Karpas-422 (cell line): ENCODE results near the gene GRK3. TPM values are rescaled to one million over a fixed set of nuclear protein-coding genes. Genes with fewer than 3 reads are reported as not detected.

Experiments
- DNase-seq: peaks from one replicate; pipeline ENCODE4 v3.0.0-alpha.2; 2015
- H2AFZ ChIP-seq: fragments of 200-600 bp; sonication (generic); 2 replicates; pipeline ENCODE4 v1.6.1; 2014; ENCODE audit warnings: antibody characterized with exemption, low read length, mixed read lengths
- H3K27ac ChIP-seq: fragments of 200-600 bp; sonication (generic); 2 replicates; pipeline ENCODE4 v1.5.1; 2014; ENCODE audit warnings: mild to moderate bottlenecking, low read length, moderate library complexity
- H3K27me3 ChIP-seq: fragments of 200-600 bp; sonication (generic); 2 replicates; pipeline ENCODE4 v1.6.1; 2014; ENCODE audit warnings: low read length, mixed read lengths
- H3K36me3 ChIP-seq: fragments of 200-600 bp; sonication (generic); 2 replicates; pipeline ENCODE4 v1.6.1; 2014; ENCODE audit warnings: low read length, mixed read lengths; ENCODE audit not compliant: insufficient read depth
- H3K4me1 ChIP-seq: fragments of 200-600 bp; sonication (generic); 2 replicates; pipeline ENCODE4 v1.6.1; 2014; ENCODE audit warnings: mild to moderate bottlenecking, low read length, mixed read lengths
- H3K4me2 ChIP-seq: fragments of 200-600 bp; sonication (generic); 2 replicates; pipeline ENCODE4 v1.6.1; 2014; ENCODE audit warnings: low read length, low read depth, mild to moderate bottlenecking; ENCODE audit not compliant: poor library complexity, severe bottlenecking
- H3K4me3 ChIP-seq: fragments of 200-600 bp; sonication (generic); 2 replicates; pipeline ENCODE4 v1.5.1; 2014; ENCODE audit warnings: mild to moderate bottlenecking, antibody characterized with exemption, low read length, mixed read lengths
- H3K79me2 ChIP-seq: fragments of 200-600 bp; sonication (generic); 2 replicates; pipeline ENCODE4 v1.6.1; 2014; ENCODE audit warnings: mild to moderate bottlenecking, low read length, mixed read lengths
- H3K9ac ChIP-seq: fragments of 200-600 bp; sonication (generic); 2 replicates; pipeline ENCODE4 v1.6.0; 2014; ENCODE audit warnings: low read length
- H3K9me2 ChIP-seq: fragments of 200-600 bp; sonication (generic), shearing (Covaris generic); replicated peaks from 2 replicates; pipeline ENCODE4 v1.6.0; 2014; ENCODE audit warnings: mild to moderate bottlenecking, low read length, moderate library complexity; ENCODE audit not compliant: insufficient read depth
- H3K9me3 ChIP-seq: fragments of 300-700, 200-600 bp; sonication (generic); 2 replicates; pipeline ENCODE4 v1.6.1; 2014; ENCODE audit warnings: low read length, mixed read lengths
- H4K20me1 ChIP-seq: fragments of 200-600 bp; sonication (generic); 2 replicates; pipeline ENCODE4 v1.6.1; 2014; ENCODE audit warnings: mild to moderate bottlenecking, antibody characterized with exemption, low read length, low read depth; ENCODE audit not compliant: insufficient read depth
- total RNA-seq: library from RNA; depleted of rRNA; stranded (reverse); fragments of >200 nt; shearing (Covaris generic); gene quantifications from 2 replicates; pipeline ENCODE4 v1.2.3, GENCODE V29; 2014; ENCODE audit warnings: low replicate concordance

The GRK3 gene
- total RNA-seq, 1 experiment from 2014 or later, result 2.0 TPM

DNA sequence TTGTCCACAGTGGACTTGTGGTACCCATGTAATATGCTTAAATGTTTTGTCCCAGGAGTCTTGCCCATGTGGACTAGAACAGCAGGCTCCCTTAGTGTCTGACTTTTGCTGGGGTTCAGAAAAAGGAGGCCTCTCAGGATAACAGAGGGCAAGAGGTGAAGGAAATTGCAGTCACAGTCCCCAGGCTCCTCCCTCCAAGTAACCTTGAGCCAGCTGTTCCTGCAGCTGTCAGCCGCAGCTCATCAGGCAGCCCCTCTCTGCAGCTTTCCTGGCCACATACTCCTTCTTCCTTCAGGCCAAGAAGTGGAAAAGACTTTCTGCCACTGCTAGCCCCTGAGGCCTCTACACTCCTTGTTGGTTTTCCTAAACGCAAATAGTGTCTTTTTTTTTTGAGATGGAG, 171.2 kb downstream of the GRK3 start:
- Histone ChIP-seq H3K27ac (no peak overlapping the region), H3K4me1 (no peaks in the 10 kb centered on the region), H3K79me2 (no peaks in the 10 kb centered on the region), H2AFZ (no peak overlapping the region), H3K9ac (no peak overlapping the region), H3K4me2 (no peak overlapping the region), H3K36me3 (no peaks in the 10 kb centered on the region), H4K20me1 (no peaks in the 10 kb centered on the region), H3K4me3 (no peak overlapping the region), H3K9me3 (no peaks in the 10 kb centered on the region), H3K9me2 (no peaks in the 10 kb centered on the region), H3K27me3 (no peaks in the 10 kb centered on the region)
- no peak for DNase-seq

DNA sequence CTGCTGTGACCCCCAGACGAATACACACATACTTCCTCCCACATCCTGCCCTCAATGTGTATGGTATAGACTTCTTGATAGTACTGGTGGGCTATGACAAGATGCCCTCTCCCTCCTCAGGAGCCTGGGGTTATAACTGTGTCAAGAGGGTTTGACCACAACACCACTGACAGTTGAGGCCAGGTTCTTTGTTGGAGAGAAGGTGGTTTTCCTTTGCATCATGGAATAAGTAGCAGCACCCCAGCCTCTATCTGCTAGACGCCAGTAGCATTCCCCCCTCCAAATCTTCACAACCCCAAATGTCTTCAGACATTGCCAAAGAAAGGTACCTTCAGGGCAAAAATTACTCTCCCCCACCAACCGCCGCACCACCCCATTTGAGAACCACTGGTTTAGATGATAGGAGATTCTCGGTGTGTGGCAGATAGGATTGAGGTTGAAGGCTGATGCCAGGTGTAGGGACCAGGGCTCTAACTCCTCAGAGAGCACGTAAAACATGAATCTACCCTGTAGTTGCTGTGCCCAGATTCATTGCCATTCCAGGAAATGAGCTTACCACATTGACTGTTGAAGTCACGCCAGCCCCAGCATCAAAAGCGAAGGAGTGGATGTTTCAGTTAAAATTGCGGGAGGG, 172.0 kb downstream of the GRK3 start:
- Histone ChIP-seq H3K4me2 (no peak overlapping the region), H3K9me3 (no peaks in the 10 kb centered on the region), H3K4me3 (no peak overlapping the region), H4K20me1 (no peaks in the 10 kb centered on the region), H2AFZ (no peak overlapping the region), H3K27me3 (no peaks in the 10 kb centered on the region), H3K79me2 (no peaks in the 10 kb centered on the region), H3K9ac (no peak overlapping the region), H3K27ac (no peak overlapping the region), H3K36me3 (no peaks in the 10 kb centered on the region), H3K9me2 (no peaks in the 10 kb centered on the region), H3K4me1 (no peaks in the 10 kb centered on the region)
- no peak for DNase-seq

DNA sequence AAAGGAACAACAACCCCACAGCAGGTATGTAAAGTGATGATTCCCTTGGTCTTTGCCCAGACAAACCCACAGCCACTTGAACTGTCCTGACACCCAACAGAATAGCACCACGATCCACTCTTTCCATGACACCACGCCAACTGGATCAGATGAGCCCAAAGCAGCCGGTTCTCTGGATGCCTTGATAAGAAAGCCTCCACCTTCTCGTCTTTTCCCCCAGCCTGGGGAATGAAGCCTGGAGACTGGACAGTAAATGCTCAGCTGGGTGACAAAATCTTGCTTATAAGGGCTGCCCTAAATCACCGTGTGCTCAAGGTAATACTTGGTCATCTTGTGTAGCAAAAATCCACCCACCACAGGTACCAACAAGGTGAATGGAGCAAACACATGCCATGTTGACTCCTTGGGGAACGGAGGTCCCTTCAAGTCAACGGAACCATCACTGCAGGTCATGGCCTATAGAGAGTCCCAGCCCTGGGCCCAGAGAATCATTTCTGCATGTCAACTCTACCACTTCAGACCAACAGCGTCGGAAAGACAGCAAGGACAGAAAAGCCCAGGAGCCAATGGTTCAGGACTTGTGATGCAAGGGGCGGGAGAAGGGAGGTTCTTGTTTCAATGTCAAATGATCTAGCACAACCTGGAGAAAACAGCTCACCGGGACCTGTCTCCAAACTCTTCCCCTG, 175.3 kb downstream of the GRK3 start:
- no peak overlapping the region for H2AFZ ChIP-seq
- no peak overlapping the region for H3K4me2 ChIP-seq
- H3K9me2 ChIP-seq, result no peaks in the 10 kb centered on the region
- H3K27ac ChIP-seq, result no peak overlapping the region
- H3K27me3 ChIP-seq, result no peaks in the 10 kb centered on the region
- H4K20me1 ChIP-seq, result no peaks in the 10 kb centered on the region
- no peaks in the 10 kb centered on the region for H3K79me2 ChIP-seq
- DNase-seq, result no peak
- H3K36me3 ChIP-seq, result no peaks in the 10 kb centered on the region
- H3K4me3 ChIP-seq, result no peak overlapping the region
- no peaks in the 10 kb centered on the region for H3K9me3 ChIP-seq
- H3K4me1 ChIP-seq, result no peaks in the 10 kb centered on the region
- no peak overlapping the region for H3K9ac ChIP-seq

- H3K9ac ChIP-seq, result no peak within 1 kb of the TSS
- no peak within 1 kb of the TSS for H3K4me2 ChIP-seq
- H4K20me1 ChIP-seq, result no peaks in the 10 kb centered on the region
These were observed 177.5 kb downstream of the GRK3 start, which contains the start of gene MYO18B for GRCh38 chr22:25741692-25742626. TSS of gene MYO18B (plus strand) at chr22:25742188. CDS start at chr22:25761093, 18,905 bp downstream.

GRCh38 chr22:25742918-25743708, 178.6 kb downstream of the GRK3 start:
- Histone ChIP-seq H3K36me3 (no peaks in the 10 kb centered on the region), H3K79me2 (no peaks in the 10 kb centered on the region), H3K27me3 (no peaks in the 10 kb centered on the region), H3K4me2 (no peak overlapping the region), H2AFZ (no peak overlapping the region), H3K9ac (no peak overlapping the region), H4K20me1 (no peaks in the 10 kb centered on the region), H3K9me3 (no peaks in the 10 kb centered on the region), H3K4me1 (no peaks in the 10 kb centered on the region), H3K27ac (no peak overlapping the region), H3K4me3 (no peak overlapping the region), H3K9me2 (no peaks in the 10 kb centered on the region)
- no peak for DNase-seq

More at GRCh38 chr22:25741692-25742626, 177.5 kb downstream of the GRK3 start, which contains the start of gene MYO18B:
- no peak for DNase-seq
- H3K27me3 ChIP-seq, result no peaks in the 10 kb centered on the region
- no peaks in the 10 kb centered on the region for H3K9me2 ChIP-seq
- H3K79me2 ChIP-seq, result no peaks in the 10 kb centered on the region
- no peaks in the 10 kb centered on the region for H3K36me3 ChIP-seq
- H3K4me3 ChIP-seq, result no peak within 1 kb of the TSS
- no peaks in the 10 kb centered on the region for H3K4me1 ChIP-seq
- no peaks in the 10 kb centered on the region for H3K9me3 ChIP-seq
- no peak within 1 kb of the TSS for H3K27ac ChIP-seq
- no peak within 1 kb of the TSS for H2AFZ ChIP-seq

DNA sequence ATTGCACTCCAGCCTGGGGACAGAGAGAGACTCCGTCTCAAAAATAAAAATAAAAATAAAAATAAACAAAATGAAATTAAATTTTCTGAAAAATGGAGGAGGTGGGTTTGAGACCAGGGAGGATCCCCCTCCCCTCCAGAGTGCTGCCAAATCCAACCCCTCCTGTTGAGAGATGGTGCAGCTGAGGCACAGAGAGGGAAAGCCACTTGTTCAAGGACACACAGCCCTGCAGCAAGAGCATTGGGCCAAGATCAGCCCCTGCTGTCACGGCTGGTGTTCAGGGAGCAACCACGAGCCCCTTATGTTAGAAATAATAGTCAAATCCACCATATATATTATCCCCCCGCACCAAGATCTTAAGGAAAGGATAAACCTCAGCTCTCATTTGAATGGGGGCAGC, 180.2 kb downstream of the GRK3 start:
- no peaks in the 10 kb centered on the region for H4K20me1 ChIP-seq
- H3K9ac ChIP-seq, result no peak overlapping the region
- H3K27ac ChIP-seq, result no peak overlapping the region
- no peaks in the 10 kb centered on the region for H3K79me2 ChIP-seq
- H3K4me1 ChIP-seq, result no peaks in the 10 kb centered on the region
- no peak overlapping the region for H2AFZ ChIP-seq
- no peaks in the 10 kb centered on the region for H3K9me3 ChIP-seq
- no peaks in the 10 kb centered on the region for H3K27me3 ChIP-seq
- no peak for DNase-seq
- H3K4me3 ChIP-seq, result no peak overlapping the region
- H3K4me2 ChIP-seq, result no peak overlapping the region
- no peaks in the 10 kb centered on the region for H3K9me2 ChIP-seq
- H3K36me3 ChIP-seq, result no peaks in the 10 kb centered on the region

DNA sequence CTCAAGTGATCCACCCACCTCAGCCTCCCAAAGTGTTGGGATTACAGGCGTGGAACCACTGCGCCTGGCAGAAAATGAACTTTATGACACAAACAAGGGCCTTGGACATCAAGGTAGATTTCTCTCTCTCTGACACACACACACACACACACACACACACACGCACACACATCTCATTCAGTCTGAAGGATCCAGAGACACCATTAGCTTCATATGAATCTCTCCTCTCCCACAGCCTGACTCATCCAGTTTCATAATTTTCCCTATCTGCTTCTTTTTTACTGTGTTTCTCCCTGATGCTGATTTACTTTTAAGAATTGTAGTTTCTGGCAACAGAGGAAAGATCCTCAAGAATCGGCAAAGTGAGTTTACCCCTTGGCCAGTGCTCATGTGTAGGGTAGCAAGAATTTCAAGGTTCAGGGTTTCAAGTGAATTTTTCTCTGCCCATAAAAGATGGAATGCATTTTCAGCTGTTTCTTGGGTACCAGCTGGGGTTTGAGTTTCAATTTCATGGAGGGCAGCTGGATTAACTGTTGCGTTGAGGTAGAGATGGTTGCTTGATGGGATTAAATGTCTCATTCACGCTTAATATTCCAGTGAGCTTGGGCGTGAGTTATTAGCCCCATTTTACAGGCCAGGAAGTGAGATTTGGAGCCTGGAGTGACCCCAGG, 181.0 kb downstream of the GRK3 start:
- Histone ChIP-seq H2AFZ (no peak overlapping the region), H3K9ac (no peak overlapping the region), H4K20me1 (no peaks in the 10 kb centered on the region), H3K4me1 (no peaks in the 10 kb centered on the region), H3K9me2 (no peaks in the 10 kb centered on the region), H3K27me3 (no peaks in the 10 kb centered on the region), H3K9me3 (no peaks in the 10 kb centered on the region), H3K79me2 (no peaks in the 10 kb centered on the region), H3K4me3 (no peak overlapping the region), H3K27ac (no peak overlapping the region), H3K4me2 (no peak overlapping the region), H3K36me3 (no peaks in the 10 kb centered on the region)
- DNase-seq, result no peak
